Measurements from ENCODE around the gene SPTB.

The SPTB gene

GRCh38 chr14:64792871-64793560 lies 86.7 kb downstream of the SPTB start:
- Histone ChIP-seq H3K27me3 (peaks cover 5% of the 10 kb centered on the region), H3K9me3 (no peaks in the 10 kb centered on the region), H3K4me3 (ENCODE audit: low read depth in 1 of 2, low read length in 1 of 2) (no peak overlapping the region), H3K4me1 (ENCODE audit: control insufficient read depth in 1 of 2, insufficient read depth in 1 of 2, low read depth in 1 of 2, low read length in 1 of 2) (no peaks in the 10 kb centered on the region), H3K27ac (no peak overlapping the region), H3K36me3 (no peaks in the 10 kb centered on the region)
- TF ChIP-seq CTCF (IDR thresholded peaks at IDR 0.05), result no peak

- no peaks in the 10 kb centered on the region for H3K4me1 ChIP-seq (ENCODE audit: control insufficient read depth in 1 of 2, insufficient read depth in 1 of 2, low read depth in 1 of 2, low read length in 1 of 2)
- no peaks in the 10 kb centered on the region for H3K9me3 ChIP-seq
- no peak overlapping the region for H3K27ac ChIP-seq
- no peak for TF ChIP-seq CTCF (IDR thresholded peaks at IDR 0.05)
- no peaks in the 10 kb centered on the region for H3K36me3 ChIP-seq
- H3K4me3 ChIP-seq (ENCODE audit: low read depth in 1 of 2, low read length in 1 of 2), result no peak overlapping the region
- no peaks in the 10 kb centered on the region for H3K27me3 ChIP-seq
Measured at GRCh38 chr14:64792231-64792630, 87.5 kb downstream of the SPTB start.

- Histone ChIP-seq H3K36me3 (no peaks in the 10 kb centered on the region), H3K27me3 (no peaks in the 10 kb centered on the region), H3K4me3 (ENCODE audit: low read depth in 1 of 2, low read length in 1 of 2) (no peak overlapping the region), H3K9me3 (no peaks in the 10 kb centered on the region), H3K27ac (no peak overlapping the region), H3K4me1 (ENCODE audit: control insufficient read depth in 1 of 2, insufficient read depth in 1 of 2, low read depth in 1 of 2, low read length in 1 of 2) (no peaks in the 10 kb centered on the region)
- no peak for TF ChIP-seq CTCF (IDR thresholded peaks at IDR 0.05)
Measured at GRCh38 chr14:64790478-64790877, 89.2 kb downstream of the SPTB start.

- no peaks in the 10 kb centered on the region for H3K27me3 ChIP-seq
- no peak overlapping the region for H3K4me3 ChIP-seq (ENCODE audit: low read depth in 1 of 2, low read length in 1 of 2)
- TF ChIP-seq CTCF (IDR thresholded peaks at IDR 0.05), result no peak
- no peak overlapping the region for H3K27ac ChIP-seq
- H3K9me3 ChIP-seq, result no peaks in the 10 kb centered on the region
- no peaks in the 10 kb centered on the region for H3K4me1 ChIP-seq (ENCODE audit: control insufficient read depth in 1 of 2, insufficient read depth in 1 of 2, low read depth in 1 of 2, low read length in 1 of 2)
- H3K36me3 ChIP-seq, result no peaks in the 10 kb centered on the region
Measured at GRCh38 chr14:64789696-64790095, 90.0 kb downstream of the SPTB start.

- Histone ChIP-seq H3K4me3 (ENCODE audit: low read depth in 1 of 2, low read length in 1 of 2) (no peak overlapping the region), H3K4me1 (ENCODE audit: control insufficient read depth in 1 of 2, insufficient read depth in 1 of 2, low read depth in 1 of 2, low read length in 1 of 2) (no peaks in the 10 kb centered on the region), H3K36me3 (no peaks in the 10 kb centered on the region), H3K27me3 (no peaks in the 10 kb centered on the region), H3K27ac (no peak overlapping the region), H3K9me3 (no peaks in the 10 kb centered on the region)
- TF ChIP-seq CTCF (IDR thresholded peaks at IDR 0.05), result no peak
Measured at GRCh38 chr14:64788706-64789105, 91.0 kb downstream of the SPTB start.
